B cell (primary cell): ENCODE results near the gene DEF6. TPM values are rescaled to one million over a fixed set of nuclear protein-coding genes. Genes with fewer than 3 reads are reported as not detected.

Experiments used
- ATAC-seq: fragments of 200-7000 bp; cut with Tn5 transposase; one replicate; pipeline ENCODE4 v1.10.0; 2021; ENCODE audit warnings: low read depth, mild to moderate bottlenecking, moderate number of reproducible peaks, moderate library complexity
- CTCF ChIA-PET: fragments of 350-600 bp; sonication (Branson Sonifier 250); formaldehyde crosslinking; loops from one replicate; lab custom pipeline; 2021; ENCODE audit warnings: antibody characterized with exemption, inconsistent platforms; lab: Charles Lee
- POLR2A ChIA-PET: fragments of 350-600 bp; sonication (Branson Sonifier 250); formaldehyde crosslinking; loops from one replicate; lab custom pipeline; 2021; ENCODE audit warnings: antibody characterized with exemption; lab: Charles Lee
- DNase-seq: peaks from one replicate; pipeline ENCODE4 v3.0.0; 2013
- H2AFZ ChIP-seq: 2 replicates; pipeline ENCODE4 v1.6.1; 2012; ENCODE audit warnings: mild to moderate bottlenecking, low read depth, low read length; ENCODE audit not compliant: insufficient read depth, poor library complexity, severe bottlenecking
- H3K27ac ChIP-seq, 2 donors: 1 replicate in 1 of 2; 2 replicates in 1 of 2; pipeline ENCODE4 v1.5.1; 2012 to 2013; ENCODE audit warnings: low read length in 2 of 2, mild to moderate bottlenecking in 2 of 2, moderate library complexity in 1 of 2
- H3K27me3 ChIP-seq, 4 experiments: fragments of 200-600 bp in 1 of 4; sonication (generic) in 1 of 4; replicated peaks in 1 of 4; 1 replicate in 2 of 4; 2 replicates in 2 of 4; pipeline versions ENCODE4 v1.6.1 to v1.7.0; 2013 to 2016; ENCODE audit warnings: low read length in 3 of 4, mild to moderate bottlenecking in 2 of 4, mixed read lengths in 1 of 4, moderate library complexity in 1 of 4; ENCODE audit not compliant: insufficient read depth in 4 of 4, control insufficient read depth in 3 of 4; ENCODE audit errors: control extremely low read depth in 1 of 4
- H3K36me3 ChIP-seq, 2 experiments: replicated peaks in 1 of 2; 1 replicate in 1 of 2; 2 replicates in 1 of 2; pipeline versions ENCODE4 v1.6.1 to v1.7.1; 2013; ENCODE audit warnings: low read length in 1 of 2; ENCODE audit not compliant: insufficient read depth in 2 of 2, control insufficient read depth in 1 of 2; ENCODE audit errors: control extremely low read depth in 1 of 2, extremely low read depth in 1 of 2
- H3K4me1 ChIP-seq, 2 donors: fragments of 200-600 bp in 1 of 2; sonication (generic) in 1 of 2; 1 replicate in 1 of 2; 2 replicates in 1 of 2; pipeline versions ENCODE4 v1.5.1 to v1.6.1; 2013 to 2017; ENCODE audit warnings: low read length in 2 of 2; ENCODE audit not compliant: control insufficient read depth in 2 of 2, insufficient read depth in 2 of 2
- H3K4me2 ChIP-seq: replicated peaks from 2 replicates; pipeline ENCODE3; 2012; ENCODE audit warnings: mild to moderate bottlenecking, low read depth, low read length; ENCODE audit not compliant: poor library complexity, severe bottlenecking
- H3K4me3 ChIP-seq, 5 experiments: fragments of 200-600 bp in 1 of 5; sonication (generic) in 1 of 5; 1 replicate in 3 of 5; 2 replicates in 2 of 5; pipeline versions ENCODE4 v1.5.1 to v1.7.0; 2011 to 2016; ENCODE audit warnings: low read length in 4 of 5, mild to moderate bottlenecking in 4 of 5, low read depth in 2 of 5, control low read depth in 1 of 5, moderate library complexity in 1 of 5; ENCODE audit not compliant: insufficient read depth in 1 of 5; ENCODE audit errors: control extremely low read depth in 1 of 5, extremely low read depth in 1 of 5
- H3K79me2 ChIP-seq: fragments of 200-600 bp; sonication (generic); one replicate; pipeline ENCODE4 v1.6.0; 2016; ENCODE audit warnings: low read length; ENCODE audit not compliant: control insufficient read depth, insufficient read depth
- H3K9ac ChIP-seq: fragments of 200-600 bp; sonication (generic); 2 replicates; pipeline ENCODE4 v1.6.1; 2017; ENCODE audit warnings: mild to moderate bottlenecking, low read length, moderate library complexity
- H3K9me3 ChIP-seq, 3 donors: one replicate each; pipeline versions ENCODE4 v1.6.1 to v1.7.1; 2013; ENCODE audit warnings: low read length in 2 of 3; ENCODE audit not compliant: control insufficient read depth in 2 of 3, insufficient read depth in 1 of 3; ENCODE audit errors: control extremely low read depth in 1 of 3
- H4K20me1 ChIP-seq: 2 replicates; pipeline ENCODE4 v1.6.0; 2012; ENCODE audit warnings: mild to moderate bottlenecking, low read length; ENCODE audit not compliant: insufficient read depth, control insufficient read depth, poor library complexity, severe bottlenecking
- H3K27ac Mint-ChIP-seq: one replicate; pipeline ENCODE4 v1.8.0; 2021; ENCODE audit warnings: mixed read lengths
- H3K27me3 Mint-ChIP-seq: one replicate; pipeline ENCODE4 v1.8.0; 2021; ENCODE audit warnings: mixed read lengths
- H3K4me1 Mint-ChIP-seq: one replicate; pipeline ENCODE4 v1.8.0; 2021; ENCODE audit warnings: mixed read lengths
- H3K4me3 Mint-ChIP-seq: one replicate; pipeline ENCODE4 v1.8.0; 2021; ENCODE audit warnings: mixed read lengths
- H3K9me3 Mint-ChIP-seq: one replicate; pipeline ENCODE4 v1.8.0; 2022; ENCODE audit warnings: mixed read lengths; ENCODE audit not compliant: insufficient read depth
- EZH2 ChIP-seq: IDR thresholded peaks from 2 replicates; pipeline ENCODE4 v1.6.1; 2012; ENCODE audit warnings: borderline replicate concordance, low read depth, mild to moderate bottlenecking, moderate library complexity, low read length; ENCODE audit not compliant: insufficient read depth, poor library complexity, severe bottlenecking
- WGBS: methylation state at CpG from one replicate; pipeline ENCODE4 v1.1.5; 2013; ENCODE audit warnings: missing lambda C conversion rate; ENCODE audit not compliant: insufficient coverage; 5-methylcytosine and 5-hydroxymethylcytosine counted together
- intact Hi-C: fragments of 100-400 bp; cut with micrococcal nuclease; formaldehyde crosslinking; loops from one replicate; pipeline ENCODE4 v1.10.0; 2022
- polyA plus RNA-seq: library from polyadenylated mRNA; depleted of rRNA; stranded (reverse); fragments of >200 nt; gene quantifications from 2 replicates; pipeline ENCODE4 v1.2.3, GENCODE V29; 2012
- total RNA-seq, 2 donors: library from RNA; stranded (reverse); fragments of 120-200 nt in 1 of 2; gene quantifications; 1 replicate in 1 of 2; 2 replicates in 1 of 2; pipeline versions ENCODE4 v1.2.3 to v1.2.4, GENCODE V29; 2013 to 2022
- TF ChIP-seq, protein P1 (sequence below): fragments of 200-600 bp; IDR thresholded peaks from one replicate; pipeline ENCODE4 v1.8.0; 2022; ENCODE audit warnings: antibody characterized with exemption, mild to moderate bottlenecking

Gene DEF6
- total and polyA plus RNA-seq, 2 donors (not counting 1 experiment from before 2014, with no cell fraction given) = 105 to 159 TPM

- ATAC-seq (no peak), DNase-seq (no peak)
- TF ChIP-seq EZH2 = no peak
- TF ChIP-seq, protein P1, sequence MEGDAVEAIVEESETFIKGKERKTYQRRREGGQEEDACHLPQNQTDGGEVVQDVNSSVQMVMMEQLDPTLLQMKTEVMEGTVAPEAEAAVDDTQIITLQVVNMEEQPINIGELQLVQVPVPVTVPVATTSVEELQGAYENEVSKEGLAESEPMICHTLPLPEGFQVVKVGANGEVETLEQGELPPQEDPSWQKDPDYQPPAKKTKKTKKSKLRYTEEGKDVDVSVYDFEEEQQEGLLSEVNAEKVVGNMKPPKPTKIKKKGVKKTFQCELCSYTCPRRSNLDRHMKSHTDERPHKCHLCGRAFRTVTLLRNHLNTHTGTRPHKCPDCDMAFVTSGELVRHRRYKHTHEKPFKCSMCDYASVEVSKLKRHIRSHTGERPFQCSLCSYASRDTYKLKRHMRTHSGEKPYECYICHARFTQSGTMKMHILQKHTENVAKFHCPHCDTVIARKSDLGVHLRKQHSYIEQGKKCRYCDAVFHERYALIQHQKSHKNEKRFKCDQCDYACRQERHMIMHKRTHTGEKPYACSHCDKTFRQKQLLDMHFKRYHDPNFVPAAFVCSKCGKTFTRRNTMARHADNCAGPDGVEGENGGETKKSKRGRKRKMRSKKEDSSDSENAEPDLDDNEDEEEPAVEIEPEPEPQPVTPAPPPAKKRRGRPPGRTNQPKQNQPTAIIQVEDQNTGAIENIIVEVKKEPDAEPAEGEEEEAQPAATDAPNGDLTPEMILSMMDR = no peak
- H3K4me3 ChIP-seq = no peak overlapping the region
- H3K4me3 Mint-ChIP-seq = no peak overlapping the region
- peak overlapping the region; percentile 35 for H3K27ac Mint-ChIP-seq
- peaks cover 26 to 40% of the 10 kb centered on the region in 2 donors for H3K4me1 ChIP-seq
- H3K27me3 Mint-ChIP-seq = no peaks in the 10 kb centered on the region
- peaks cover 16% of the 10 kb centered on the region for H4K20me1 ChIP-seq
- intact Hi-C loops = no loop called here
- CTCF ChIA-PET = interaction anchor here (1.2 to 1.5 kb wide), 2 partner anchors 31 to 79 kb away, joined by 3 read pairs; no protein-coding TSS in a partner anchor
- no peaks in the 10 kb centered on the region for H3K27me3 ChIP-seq
- H3K36me3 ChIP-seq = peaks cover 0 to 1% of the 10 kb centered on the region in 2 experiments
- no peak overlapping the region for H3K9ac ChIP-seq
- H3K79me2 ChIP-seq = peaks cover 50% of the 10 kb centered on the region
- POLR2A ChIA-PET = interaction anchor here (0.5 kb wide), 1 partner anchor 1810 kb away, joined by 5 read pairs; no protein-coding TSS in a partner anchor
- no peak overlapping the region for H2AFZ ChIP-seq
- H3K4me2 ChIP-seq = no peak overlapping the region
- no peaks in the 10 kb centered on the region for H3K9me3 ChIP-seq
- H3K9me3 Mint-ChIP-seq = no peaks in the 10 kb centered on the region
- peak overlapping the region in 1 of 2 donors; percentile 11 for H3K27ac ChIP-seq
- WGBS = 92% methylated on average over 1 of the region's 2 CpGs
- peaks cover 57% of the 10 kb centered on the region for H3K4me1 Mint-ChIP-seq
Measured at GRCh38 chr6:35262596-35262995, 35.0 kb upstream of the DEF6 start.

DNA sequence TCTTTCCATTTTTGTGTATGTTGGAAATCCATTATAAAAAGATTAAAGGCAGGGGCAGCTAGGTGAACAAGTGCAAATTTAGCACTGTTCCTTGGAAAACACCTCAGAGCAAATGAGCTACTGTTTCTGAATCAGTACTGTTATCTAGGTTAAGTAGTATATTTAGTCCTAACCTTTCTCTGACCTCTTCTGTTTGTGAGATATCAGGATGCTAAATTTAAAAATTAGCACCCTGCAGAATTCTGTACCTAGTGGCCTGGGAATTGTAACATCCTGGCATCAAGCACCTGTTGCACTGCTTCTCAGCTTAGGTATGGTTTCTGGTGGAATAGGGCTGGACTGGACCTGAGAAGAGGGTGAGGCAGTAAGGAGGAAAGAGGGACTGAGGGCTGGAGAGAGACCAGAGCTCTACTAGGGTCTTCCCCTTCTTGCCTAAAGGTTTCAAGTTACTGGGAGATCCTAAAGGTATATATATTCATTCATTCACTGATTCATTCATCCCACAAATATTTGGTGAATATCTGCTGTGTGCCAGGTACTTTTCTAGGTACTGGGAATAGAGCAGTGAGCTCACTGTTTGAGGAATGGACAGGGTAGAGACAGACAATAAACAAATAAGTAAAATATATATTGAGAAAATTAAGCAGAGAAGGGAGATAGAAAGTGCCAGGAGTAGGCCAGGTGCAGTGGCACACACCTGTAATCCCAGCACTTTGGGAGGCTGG is 32.9 kb upstream of the DEF6 start:
- Histone ChIP-seq H4K20me1 (peaks cover 20% of the 10 kb centered on the region), H3K9me3 (no peaks in the 10 kb centered on the region), H3K4me1 (peaks cover 21 to 31% of the 10 kb centered on the region in 2 donors), H3K4me2 (no peak overlapping the region), H3K9ac (no peak overlapping the region), H3K27me3 (no peaks in the 10 kb centered on the region), H3K79me2 (peaks cover 61% of the 10 kb centered on the region), H3K27ac (peak overlapping the region in 1 of 2 donors; percentile 34), H2AFZ (no peak overlapping the region), H3K4me3 (no peak overlapping the region), H3K36me3 (peaks cover 0 to 7% of the 10 kb centered on the region in 2 experiments)
- DNase-seq = no peak
- Mint-ChIP-seq H3K4me3 (no peak overlapping the region), H3K27me3 (no peaks in the 10 kb centered on the region), H3K9me3 (no peaks in the 10 kb centered on the region), H3K4me1 (peaks cover 51% of the 10 kb centered on the region), H3K27ac (no peak overlapping the region)
- intact Hi-C loops = no loop called here
- CTCF ChIA-PET = interaction anchor here (1.0 to 3.0 kb wide), 4 partner anchors 14 to 186 kb away, joined by 3 to 10 read pairs (median 3); no protein-coding TSS in a partner anchor
- no peak for ATAC-seq
- POLR2A ChIA-PET = no interaction called here
- no peak for TF ChIP-seq EZH2
- TF ChIP-seq, protein P1 = no peak
